GM23338 (cell line): ENCODE results near the gene CDC42BPB. TPM values are rescaled to one million over a fixed set of nuclear protein-coding genes. Genes with fewer than 3 reads are reported as not detected.

Experiments used
- ATAC-seq: fragments of 200-7000 bp; cut with Tn5 transposase; 3 replicates; pipeline ENCODE4 v1.9.1; 2020
- DNase-seq: peaks from one replicate; pipeline ENCODE4 v3.0.0-alpha.2; 2015; ENCODE audit warnings: low spot score
- H2AFZ ChIP-seq: fragments of 200-600 bp; sonication (generic); 2 replicates; pipeline ENCODE4 v1.8.0; 2016; ENCODE audit warnings: antibody characterized with exemption, mild to moderate bottlenecking, moderate library complexity
- H3F3A ChIP-seq: fragments of 200-600 bp; sonication (generic); replicated peaks from 2 replicates; pipeline ENCODE4 v1.8.0; 2017; ENCODE audit warnings: antibody characterized with exemption, mixed run types, low read depth
- H3K27ac ChIP-seq: fragments of 200-600 bp; sonication (generic); 2 replicates; pipeline ENCODE4 v1.6.1; 2016; ENCODE audit warnings: low read depth
- H3K27me3 ChIP-seq: fragments of 200-600 bp; sonication (generic); 2 replicates; pipeline ENCODE4 v1.8.0; 2016; ENCODE audit warnings: mild to moderate bottlenecking, mixed run types, moderate library complexity; ENCODE audit not compliant: insufficient read depth
- H3K36me3 ChIP-seq: fragments of 200-600 bp; sonication (generic); 2 replicates; pipeline ENCODE4 v1.8.0; 2016; ENCODE audit warnings: mild to moderate bottlenecking; ENCODE audit not compliant: insufficient read depth
- H3K4me1 ChIP-seq: fragments of 200-600 bp; sonication (generic); 2 replicates; pipeline ENCODE4 v1.8.0; 2016; ENCODE audit warnings: mild to moderate bottlenecking, moderate library complexity; ENCODE audit not compliant: insufficient read depth
- H3K4me2 ChIP-seq: fragments of 200-600 bp; sonication (generic); 2 replicates; pipeline ENCODE4 v1.7.1; 2017; ENCODE audit warnings: mixed run types
- H3K4me3 ChIP-seq: fragments of 200-600 bp; sonication (generic); 2 replicates; pipeline ENCODE4 v1.6.1; 2016; ENCODE audit warnings: mixed run types
- H3K79me2 ChIP-seq: fragments of 200-600 bp; sonication (generic); replicated peaks from 2 replicates; pipeline ENCODE4 v1.8.0; 2017; ENCODE audit warnings: mild to moderate bottlenecking; ENCODE audit not compliant: insufficient read depth
- H3K9me2 ChIP-seq: fragments of 200-600 bp; sonication (generic); 2 replicates; pipeline ENCODE4 v1.8.0; 2017; ENCODE audit not compliant: insufficient read depth
- H4K20me1 ChIP-seq: fragments of 200-600 bp; sonication (generic); replicated peaks from 2 replicates; pipeline ENCODE4 v1.8.0; 2017; ENCODE audit warnings: mild to moderate bottlenecking; ENCODE audit not compliant: insufficient read depth
- H3K27ac Mint-ChIP-seq: 2 replicates; pipeline ENCODE4 v1.8.0; 2020; ENCODE audit warnings: inconsistent platforms, mild to moderate bottlenecking, moderate library complexity, mixed read lengths
- H3K27me3 Mint-ChIP-seq: 3 replicates; pipeline ENCODE4 v1.8.0; 2022; ENCODE audit warnings: low read depth, mild to moderate bottlenecking, moderate library complexity, mixed read lengths, inconsistent platforms; ENCODE audit not compliant: insufficient read depth, poor library complexity
- H3K36me3 Mint-ChIP-seq: 3 replicates; pipeline ENCODE4 v1.8.0; 2021; ENCODE audit warnings: low read depth, mild to moderate bottlenecking, inconsistent platforms, moderate library complexity, mixed read lengths
- H3K4me1 Mint-ChIP-seq: 3 replicates; pipeline ENCODE4 v1.8.0; 2020; ENCODE audit warnings: mild to moderate bottlenecking, inconsistent platforms, mixed read lengths
- H3K4me3 Mint-ChIP-seq: 3 replicates; pipeline ENCODE4 v1.8.0; 2021; ENCODE audit warnings: moderate library complexity, mild to moderate bottlenecking, inconsistent platforms, mixed read lengths
- H3K9me3 Mint-ChIP-seq: 3 replicates; pipeline ENCODE4 v1.8.0; 2020; ENCODE audit warnings: moderate library complexity, mild to moderate bottlenecking, inconsistent platforms, mixed read lengths
- CREB1 ChIP-seq: fragments of 250-450 bp; sonication (Bioruptor Pico); IDR thresholded peaks from 2 replicates; pipeline ENCODE4 v1.5.0; 2020; ENCODE audit warnings: low read depth, mild to moderate bottlenecking, moderate library complexity
- JUNB ChIP-seq: IDR thresholded peaks from one replicate; pipeline ENCODE4 v1.6.1; 2016; ENCODE audit warnings: antibody characterized with exemption; ENCODE audit not compliant: unreplicated experiment
- STAT1 ChIP-seq: IDR thresholded peaks from one replicate; pipeline ENCODE4 v1.6.1; 2016; ENCODE audit warnings: antibody characterized with exemption; ENCODE audit not compliant: unreplicated experiment
- ZNF331 ChIP-seq: fragments of 250-450 bp; sonication (Bioruptor Pico); IDR thresholded peaks from 2 replicates; pipeline ENCODE4 v1.5.0; 2020; ENCODE audit warnings: low read depth, mild to moderate bottlenecking, moderate library complexity
- polyA plus RNA-seq: library from polyadenylated mRNA; unstranded; fragments of >200 nt; fragmentation: Nextera tagmentation; extraction: Ambion mirVana; gene quantifications from 2 replicates; pipeline ENCODE4 v1.2.1, GENCODE V29; 2016
- total RNA-seq: library from RNA; depleted of rRNA; stranded (reverse); fragments of >200 nt; shearing (Covaris generic); gene quantifications from 2 replicates; pipeline ENCODE4 v1.2.3, GENCODE V29; 2014
- TF ChIP-seq, protein P1 (sequence below), 2 experiments: fragments of 200-600 bp in 1 of 2; sonication (generic) in 1 of 2; conservative IDR thresholded peaks; 2 replicates each; pipeline versions ENCODE4 v1.5.1 to v1.6.1; 2016 to 2017; ENCODE audit warnings: antibody characterized with exemption in 2 of 2, low read depth in 2 of 2, mild to moderate bottlenecking in 2 of 2, moderate library complexity in 1 of 2

Gene CDC42BPB
- total and polyA plus RNA-seq, 2 experiments from 2014 or later: 12.3 to 127 TPM

GRCh38 chr14:102940729-102941362 is 116.5 kb downstream of the CDC42BPB start (continued):
- TF ChIP-seq, protein P1, sequence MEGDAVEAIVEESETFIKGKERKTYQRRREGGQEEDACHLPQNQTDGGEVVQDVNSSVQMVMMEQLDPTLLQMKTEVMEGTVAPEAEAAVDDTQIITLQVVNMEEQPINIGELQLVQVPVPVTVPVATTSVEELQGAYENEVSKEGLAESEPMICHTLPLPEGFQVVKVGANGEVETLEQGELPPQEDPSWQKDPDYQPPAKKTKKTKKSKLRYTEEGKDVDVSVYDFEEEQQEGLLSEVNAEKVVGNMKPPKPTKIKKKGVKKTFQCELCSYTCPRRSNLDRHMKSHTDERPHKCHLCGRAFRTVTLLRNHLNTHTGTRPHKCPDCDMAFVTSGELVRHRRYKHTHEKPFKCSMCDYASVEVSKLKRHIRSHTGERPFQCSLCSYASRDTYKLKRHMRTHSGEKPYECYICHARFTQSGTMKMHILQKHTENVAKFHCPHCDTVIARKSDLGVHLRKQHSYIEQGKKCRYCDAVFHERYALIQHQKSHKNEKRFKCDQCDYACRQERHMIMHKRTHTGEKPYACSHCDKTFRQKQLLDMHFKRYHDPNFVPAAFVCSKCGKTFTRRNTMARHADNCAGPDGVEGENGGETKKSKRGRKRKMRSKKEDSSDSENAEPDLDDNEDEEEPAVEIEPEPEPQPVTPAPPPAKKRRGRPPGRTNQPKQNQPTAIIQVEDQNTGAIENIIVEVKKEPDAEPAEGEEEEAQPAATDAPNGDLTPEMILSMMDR (conservative IDR thresholded peaks at IDR 0.05; ENCODE audit: low read depth in 2 of 2): no peak
- TF ChIP-seq STAT1 (no peak), CREB1 (CRISPR knock-in tag) (no peak)

GRCh38 chr14:102939820-102940561 is 117.4 kb downstream of the CDC42BPB start:
- no peaks in the 10 kb centered on the region for H3K4me1 ChIP-seq
- H3F3A ChIP-seq: no peaks in the 10 kb centered on the region
- peaks cover 3% of the 10 kb centered on the region; the same call in 1 of the 2 replicates for H3K36me3 ChIP-seq
- H3K27me3 ChIP-seq: no peaks in the 10 kb centered on the region
- peaks cover 9% of the 10 kb centered on the region; the same call in 1 of the 2 replicates for H4K20me1 ChIP-seq
- no peaks in the 10 kb centered on the region for H3K9me2 ChIP-seq
- DNase-seq (no peak), ATAC-seq (no peak)
- Mint-ChIP-seq H3K9me3 (no peaks in the 10 kb centered on the region), H3K27ac (no peak overlapping the region), H3K27me3 (peaks cover 11% of the 10 kb centered on the region), H3K36me3 (peaks cover 36% of the 10 kb centered on the region), H3K4me1 (no peaks in the 10 kb centered on the region), H3K4me3 (no peak overlapping the region)
- no peak overlapping the region for H3K27ac ChIP-seq
- no peak overlapping the region for H2AFZ ChIP-seq
- no peak overlapping the region for H3K4me2 ChIP-seq
- no peaks in the 10 kb centered on the region for H3K79me2 ChIP-seq
- no peak overlapping the region for H3K4me3 ChIP-seq
- no peak for TF ChIP-seq STAT1

- Histone ChIP-seq H3K4me3 (no peak overlapping the region), H3K9me2 (no peaks in the 10 kb centered on the region), H3K4me1 (no peaks in the 10 kb centered on the region), H3K36me3 (peaks cover 3% of the 10 kb centered on the region; the same call in 1 of the 2 replicates), H3K4me2 (no peak overlapping the region), H3K27ac (no peak overlapping the region), H4K20me1 (peaks cover 9% of the 10 kb centered on the region; the same call in 1 of the 2 replicates), H3F3A (no peaks in the 10 kb centered on the region), H3K27me3 (no peaks in the 10 kb centered on the region), H2AFZ (no peak overlapping the region), H3K79me2 (no peaks in the 10 kb centered on the region)
- ATAC-seq (no peak), DNase-seq (no peak)
- no peaks in the 10 kb centered on the region for H3K9me3 Mint-ChIP-seq
- TF ChIP-seq ZNF331 (CRISPR knock-in tag): no peak
- TF ChIP-seq JUNB: no peak
- TF ChIP-seq STAT1: no peak
- peaks cover 11% of the 10 kb centered on the region for H3K27me3 Mint-ChIP-seq
- H3K27ac Mint-ChIP-seq: no peak overlapping the region
- H3K36me3 Mint-ChIP-seq: peaks cover 37% of the 10 kb centered on the region
- no peaks in the 10 kb centered on the region for H3K4me1 Mint-ChIP-seq
- H3K4me3 Mint-ChIP-seq: no peak overlapping the region
Observed at GRCh38 chr14:102939329-102939728, 118.0 kb downstream of the CDC42BPB start.
